ENCODE data around the gene NR0B1. TPM values are rescaled to one million over a fixed set of nuclear protein-coding genes. Genes with fewer than 3 reads are reported as not detected.
A peak's percentile ranks its signal among the peaks of the same experiment; 100 is the strongest.

The NR0B1 gene
- total RNA-seq, 1 experiment from 2014 or later = not detected

GRCh38 chrX:30275498-30275897 lies 33.7 kb downstream of the NR0B1 start:
- H3K27me3 ChIP-seq (ENCODE audit: low read length) = no peaks in the 10 kb centered on the region
- no peak overlapping the region for H3K27ac ChIP-seq (ENCODE audit: low read length)
- CTCF ChIA-PET = no interaction called here
- POLR2A ChIA-PET (ENCODE audit: unreplicated experiment) = no interaction called here
- no peaks in the 10 kb centered on the region for H3K79me2 ChIP-seq (ENCODE audit: low read length)
- intact Hi-C loops (cut with micrococcal nuclease) = loop anchor here (1.0 kb wide), 2 partner anchors 213 to 229 kb away; no protein-coding TSS in a partner anchor
- H3K4me1 ChIP-seq (ENCODE audit: insufficient read depth, low read length) = no peaks in the 10 kb centered on the region
- no peak overlapping the region for H2AFZ ChIP-seq (ENCODE audit: low read length)
- ATAC-seq (no peak), DNase-seq (peak; percentile 43)
- no peaks in the 10 kb centered on the region for H3K9me3 ChIP-seq (ENCODE audit: low read length)
- H3K36me3 ChIP-seq (ENCODE audit: low read depth, low read length) = no peaks in the 10 kb centered on the region
- H4K20me1 ChIP-seq (ENCODE audit: low read length) = no peaks in the 10 kb centered on the region
- H3K4me3 ChIP-seq (ENCODE audit: low read length) = no peak overlapping the region
- TF ChIP-seq CTCF (conservative IDR thresholded peaks at IDR 0.05; ENCODE audit: low read depth, low read length) (peak; percentile 60), EZH2phosphoT487 (IDR thresholded peaks at IDR 0.05; ENCODE audit: borderline replicate concordance, low read length) (no peak)
- no peaks in the 10 kb centered on the region for H3K9me2 ChIP-seq (replicated peaks; ENCODE audit: low read length)
- no TSS peak for BruUV-seq (replicated peaks)
- no peak overlapping the region for H3K4me2 ChIP-seq (ENCODE audit: low read length)
- H3F3A ChIP-seq (ENCODE audit: low read length, unreplicated experiment) = no peaks in the 10 kb centered on the region
- H3K9ac ChIP-seq (ENCODE audit: low read length) = no peak overlapping the region

GRCh38 chrX:30270639-30271038 lies 38.6 kb downstream of the NR0B1 start:
- ChIA-PET CTCF (no interaction called here), POLR2A (ENCODE audit: unreplicated experiment) (no interaction called here)
- Histone ChIP-seq H3K27ac (ENCODE audit: low read length) (no peak overlapping the region), H3K36me3 (ENCODE audit: low read depth, low read length) (no peaks in the 10 kb centered on the region), H3K9me3 (ENCODE audit: low read length) (no peaks in the 10 kb centered on the region), H3F3A (ENCODE audit: low read length, unreplicated experiment) (no peaks in the 10 kb centered on the region), H3K27me3 (ENCODE audit: low read length) (no peaks in the 10 kb centered on the region), H3K79me2 (ENCODE audit: low read length) (no peaks in the 10 kb centered on the region), H3K9ac (ENCODE audit: low read length) (no peak overlapping the region), H3K4me2 (ENCODE audit: low read length) (no peak overlapping the region), H3K4me1 (ENCODE audit: insufficient read depth, low read length) (no peaks in the 10 kb centered on the region), H4K20me1 (ENCODE audit: low read length) (no peaks in the 10 kb centered on the region), H3K4me3 (ENCODE audit: low read length) (no peak overlapping the region), H3K9me2 (replicated peaks; ENCODE audit: low read length) (no peaks in the 10 kb centered on the region), H2AFZ (ENCODE audit: low read length) (no peak overlapping the region)
- ATAC-seq = no peak
- BruUV-seq (replicated peaks) = no TSS peak
- TF ChIP-seq EZH2phosphoT487 (IDR thresholded peaks at IDR 0.05; ENCODE audit: borderline replicate concordance, low read length) (no peak), CTCF (conservative IDR thresholded peaks at IDR 0.05; ENCODE audit: low read depth, low read length) (no peak), EZH2 (IDR thresholded peaks at IDR 0.05; ENCODE audit: low read length, unreplicated experiment) (no peak)
- intact Hi-C loops (cut with micrococcal nuclease) = no loop called here
- no peak for DNase-seq

GRCh38 chrX:30262763-30263162 lies 46.4 kb downstream of the NR0B1 start:
- TF ChIP-seq EZH2phosphoT487 (IDR thresholded peaks at IDR 0.05; ENCODE audit: borderline replicate concordance, low read length) = no peak
- ATAC-seq = no peak
- ChIA-PET POLR2A (ENCODE audit: unreplicated experiment) (no interaction called here), CTCF (no interaction called here)
- Histone ChIP-seq H3K9me3 (ENCODE audit: low read length) (no peaks in the 10 kb centered on the region), H3K27me3 (ENCODE audit: low read length) (peaks cover 8% of the 10 kb centered on the region; the same call in 1 of the 2 replicates), H2AFZ (ENCODE audit: low read length) (no peak overlapping the region), H3K4me2 (ENCODE audit: low read length) (no peak overlapping the region), H4K20me1 (ENCODE audit: low read length) (no peaks in the 10 kb centered on the region), H3K4me3 (ENCODE audit: low read length) (no peak overlapping the region), H3K9me2 (replicated peaks; ENCODE audit: low read length) (no peaks in the 10 kb centered on the region), H3K4me1 (ENCODE audit: insufficient read depth, low read length) (no peaks in the 10 kb centered on the region), H3F3A (ENCODE audit: low read length, unreplicated experiment) (no peaks in the 10 kb centered on the region), H3K36me3 (ENCODE audit: low read depth, low read length) (no peaks in the 10 kb centered on the region), H3K27ac (ENCODE audit: low read length) (no peak overlapping the region), H3K79me2 (ENCODE audit: low read length) (no peaks in the 10 kb centered on the region), H3K9ac (ENCODE audit: low read length) (no peak overlapping the region)
- no peak for DNase-seq
- intact Hi-C loops (cut with micrococcal nuclease) = no loop called here
- no TSS peak for BruUV-seq (replicated peaks)
